ENCODE measurements around the gene SRC. TPM values are rescaled to one million over a fixed set of nuclear protein-coding genes. Genes with fewer than 3 reads are reported as not detected.

SRC gene
- total RNA-seq, 5 donors from 2014 or later (not counting 1 experiment from before 2014, with no cell fraction given) = 1.4 to 4.5 (median 2.0) TPM

GRCh38 chr20:37385176-37385575 lies 39.2 kb downstream of the SRC start:
- H3K9me3 Mint-ChIP-seq = no peaks in the 10 kb centered on the region
- WGBS (ENCODE audit: insufficient coverage) = 80% methylated on average over 9 of the region's 17 CpGs
- no peak overlapping the region for H3K4me3 ChIP-seq (ENCODE audit: control insufficient read depth in 1 of 2, extremely low read depth in 1 of 2, low read length in 1 of 2)
- DNase-seq = no peak
- ChIA-PET POLR2A (interaction anchor here in 1 of 2 donors (0.6 kb wide), 1 partner anchor 188 kb away, joined by 6 read pairs; no protein-coding TSS in a partner anchor), CTCF (interaction anchor here (0.6 to 1.6 kb wide), 7 partner anchors 87 to 991 kb away, joined by 3 to 6 read pairs (median 4); partner anchors contain the start of gene MANBAL (in 1 of the 2))
- H3K4me3 Mint-ChIP-seq = peak overlapping the region; percentile 73 to 87 (median 77)
- H3K4me1 Mint-ChIP-seq = peaks cover 6 to 10% (median 7%) of the 10 kb centered on the region in 3 donors
- no peaks in the 10 kb centered on the region for H3K36me3 ChIP-seq (ENCODE audit: control insufficient read depth in 2 of 2, extremely low read depth in 1 of 2, insufficient read depth in 1 of 2, low read length in 1 of 2)
- ATAC-seq (replicated peaks in 1 of 4) = no peak
- H3K36me3 Mint-ChIP-seq = no peaks in the 10 kb centered on the region
- H3K9me3 ChIP-seq = no peaks in the 10 kb centered on the region
- H3K27me3 ChIP-seq (replicated peaks in 1 of 2; ENCODE audit: control insufficient read depth in 2 of 2, extremely low read depth in 1 of 2, insufficient read depth in 2 of 2, low read length in 1 of 2) = peaks cover 0 to 11% of the 10 kb centered on the region in 2 experiments
- H3K4me1 ChIP-seq (ENCODE audit: control insufficient read depth in 1 of 2, extremely low read depth in 1 of 2, insufficient read depth in 2 of 2, low read length in 2 of 2) = peaks cover 2 to 8% of the 10 kb centered on the region in 2 experiments
- H3K27ac Mint-ChIP-seq = peak overlapping the region in 1 of 2 donors; percentile 37
- H3K27me3 Mint-ChIP-seq = no peaks in the 10 kb centered on the region
- no peak overlapping the region for H3K27ac ChIP-seq (ENCODE audit: low read length)

GRCh38 chr20:37385659-37386504 lies 39.9 kb downstream of the SRC start:
- Mint-ChIP-seq H3K4me1 (peaks cover 6 to 10% (median 7%) of the 10 kb centered on the region in 3 donors), H3K36me3 (no peaks in the 10 kb centered on the region), H3K27me3 (no peaks in the 10 kb centered on the region), H3K4me3 (peak overlapping the region in 1 of 3 donors; percentile 73), H3K27ac (no peak overlapping the region), H3K9me3 (no peaks in the 10 kb centered on the region)
- no peak overlapping the region for H3K27ac ChIP-seq (ENCODE audit: low read length)
- DNase-seq (no peak), ATAC-seq (replicated peaks in 1 of 4) (no peak)
- ChIA-PET POLR2A (no interaction called here), CTCF (interaction anchor here (0.6 to 1.6 kb wide), 4 partner anchors 116 to 607 kb away, joined by 4 to 6 read pairs (median 4); no protein-coding TSS in a partner anchor)
- H3K4me3 ChIP-seq (ENCODE audit: control insufficient read depth in 1 of 2, extremely low read depth in 1 of 2, low read length in 1 of 2) = no peak overlapping the region
- H3K36me3 ChIP-seq (ENCODE audit: control insufficient read depth in 2 of 2, extremely low read depth in 1 of 2, insufficient read depth in 1 of 2, low read length in 1 of 2) = no peaks in the 10 kb centered on the region
- peaks cover 2 to 8% of the 10 kb centered on the region in 2 experiments for H3K4me1 ChIP-seq (ENCODE audit: control insufficient read depth in 1 of 2, extremely low read depth in 1 of 2, insufficient read depth in 2 of 2, low read length in 2 of 2)
- H3K9me3 ChIP-seq = no peaks in the 10 kb centered on the region
- H3K27me3 ChIP-seq (replicated peaks in 1 of 2; ENCODE audit: control insufficient read depth in 2 of 2, extremely low read depth in 1 of 2, insufficient read depth in 2 of 2, low read length in 1 of 2) = peaks cover 0 to 11% of the 10 kb centered on the region in 2 experiments
- 94% methylated on average over 17 of the region's 25 CpGs for WGBS (ENCODE audit: insufficient coverage)

- Histone ChIP-seq H3K4me1 (ENCODE audit: control insufficient read depth in 1 of 2, extremely low read depth in 1 of 2, insufficient read depth in 2 of 2, low read length in 2 of 2) (peaks cover 2 to 8% of the 10 kb centered on the region in 2 experiments), H3K9me3 (no peaks in the 10 kb centered on the region), H3K36me3 (ENCODE audit: control insufficient read depth in 2 of 2, extremely low read depth in 1 of 2, insufficient read depth in 1 of 2, low read length in 1 of 2) (no peaks in the 10 kb centered on the region), H3K4me3 (ENCODE audit: control insufficient read depth in 1 of 2, extremely low read depth in 1 of 2, low read length in 1 of 2) (no peak overlapping the region), H3K27me3 (replicated peaks in 1 of 2; ENCODE audit: control insufficient read depth in 2 of 2, extremely low read depth in 1 of 2, insufficient read depth in 2 of 2, low read length in 1 of 2) (peaks cover 0 to 11% of the 10 kb centered on the region in 2 experiments), H3K27ac (ENCODE audit: low read length) (no peak overlapping the region)
- DNase-seq (no peak), ATAC-seq (replicated peaks in 1 of 4) (no peak)
- no peaks in the 10 kb centered on the region for H3K9me3 Mint-ChIP-seq
- no peaks in the 10 kb centered on the region for H3K36me3 Mint-ChIP-seq
- POLR2A ChIA-PET = no interaction called here
- CTCF ChIA-PET = interaction anchor here in 1 of 2 donors (0.7 kb wide), 1 partner anchor 117 kb away, joined by 6 read pairs; no protein-coding TSS in a partner anchor
- H3K4me1 Mint-ChIP-seq = peaks cover 6 to 10% (median 7%) of the 10 kb centered on the region in 3 donors
- no peak overlapping the region for H3K4me3 Mint-ChIP-seq
- no peak overlapping the region for H3K27ac Mint-ChIP-seq
- WGBS (ENCODE audit: insufficient coverage) = 87% methylated on average over 16 of the region's 20 CpGs
- no peaks in the 10 kb centered on the region for H3K27me3 Mint-ChIP-seq
These were observed 40.7 kb downstream of the SRC start for GRCh38 chr20:37386505-37387251.

GRCh38 chr20:37387519-37388269 lies 41.8 kb downstream of the SRC start:
- ChIA-PET POLR2A (no interaction called here), CTCF (no interaction called here)
- Histone ChIP-seq H3K36me3 (ENCODE audit: control insufficient read depth in 2 of 2, extremely low read depth in 1 of 2, insufficient read depth in 1 of 2, low read length in 1 of 2) (no peaks in the 10 kb centered on the region), H3K9me3 (no peaks in the 10 kb centered on the region), H3K27me3 (replicated peaks in 1 of 2; ENCODE audit: control insufficient read depth in 2 of 2, extremely low read depth in 1 of 2, insufficient read depth in 2 of 2, low read length in 1 of 2) (peaks cover 0 to 14% of the 10 kb centered on the region in 2 experiments), H3K4me3 (ENCODE audit: control insufficient read depth in 1 of 2, extremely low read depth in 1 of 2, low read length in 1 of 2) (no peak overlapping the region), H3K27ac (ENCODE audit: low read length) (no peak overlapping the region), H3K4me1 (ENCODE audit: control insufficient read depth in 1 of 2, extremely low read depth in 1 of 2, insufficient read depth in 2 of 2, low read length in 2 of 2) (peaks cover 2 to 8% of the 10 kb centered on the region in 2 experiments)
- H3K9me3 Mint-ChIP-seq = no peaks in the 10 kb centered on the region
- H3K27me3 Mint-ChIP-seq = no peaks in the 10 kb centered on the region
- H3K27ac Mint-ChIP-seq = no peak overlapping the region
- no peak for ATAC-seq (replicated peaks in 1 of 4)
- H3K36me3 Mint-ChIP-seq = no peaks in the 10 kb centered on the region
- DNase-seq = no peak
- H3K4me1 Mint-ChIP-seq = peaks cover 6 to 8% (median 7%) of the 10 kb centered on the region in 3 donors
- WGBS (ENCODE audit: insufficient coverage) = 86% methylated on average over 5 of the region's 13 CpGs
- H3K4me3 Mint-ChIP-seq = no peak overlapping the region

GRCh38 chr20:37388831-37389230 lies 42.9 kb downstream of the SRC start:
- DNase-seq = peak in 1 of 35 experiments; percentile 20
- CTCF ChIA-PET = no interaction called here
- peaks cover 6 to 7% (median 6%) of the 10 kb centered on the region in 3 donors for H3K4me1 Mint-ChIP-seq
- Histone ChIP-seq H3K4me3 (ENCODE audit: control insufficient read depth in 1 of 2, extremely low read depth in 1 of 2, low read length in 1 of 2) (no peak overlapping the region), H3K27ac (ENCODE audit: low read length) (no peak overlapping the region), H3K27me3 (replicated peaks in 1 of 2; ENCODE audit: control insufficient read depth in 2 of 2, extremely low read depth in 1 of 2, insufficient read depth in 2 of 2, low read length in 1 of 2) (peaks cover 0 to 14% of the 10 kb centered on the region in 2 experiments), H3K9me3 (no peaks in the 10 kb centered on the region), H3K36me3 (ENCODE audit: control insufficient read depth in 2 of 2, extremely low read depth in 1 of 2, insufficient read depth in 1 of 2, low read length in 1 of 2) (no peaks in the 10 kb centered on the region), H3K4me1 (ENCODE audit: control insufficient read depth in 1 of 2, extremely low read depth in 1 of 2, insufficient read depth in 2 of 2, low read length in 2 of 2) (peaks cover 2 to 8% of the 10 kb centered on the region in 2 experiments)
- no peaks in the 10 kb centered on the region for H3K27me3 Mint-ChIP-seq
- H3K27ac Mint-ChIP-seq = no peak overlapping the region
- WGBS (ENCODE audit: insufficient coverage) = 90% methylated on average over 2 of the region's 9 CpGs
- H3K9me3 Mint-ChIP-seq = no peaks in the 10 kb centered on the region
- H3K36me3 Mint-ChIP-seq = no peaks in the 10 kb centered on the region
- ATAC-seq (replicated peaks in 1 of 4) = no peak
- H3K4me3 Mint-ChIP-seq = no peak overlapping the region
- POLR2A ChIA-PET = no interaction called here
